GM10266 (cell line): Measurements from ENCODE around the gene ENTPD6.

ENCODE experiments used
- DNase-seq: peaks from one replicate; pipeline ENCODE4 v3.0.0; 2012; ENCODE audit errors: extremely low spot score
- CTCF ChIP-seq: IDR thresholded peaks from 2 replicates; pipeline ENCODE4 v1.5.1; 2012; ENCODE audit warnings: mild to moderate bottlenecking, low read depth; ENCODE audit not compliant: control insufficient read depth, insufficient read depth; ENCODE audit errors: missing control alignments

ENTPD6 gene

DNA sequence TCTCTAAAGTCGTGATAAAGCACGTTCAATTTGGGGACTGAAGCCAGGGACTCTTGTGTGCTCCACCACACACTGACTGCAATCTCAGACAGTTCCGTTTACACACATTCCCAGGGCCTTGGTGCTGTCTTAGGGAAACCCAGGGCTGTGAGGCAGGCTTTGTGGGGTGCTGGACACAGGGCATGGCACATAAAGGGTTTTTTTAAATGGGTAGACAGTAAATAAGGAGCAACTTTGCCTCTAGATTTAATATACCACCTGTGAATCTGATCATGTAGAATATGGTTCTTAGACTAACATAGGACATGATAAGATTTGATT is 2.3 kb downstream of the ENTPD6 start:
- TF ChIP-seq CTCF, result no peak
- DNase-seq, result no peak

GRCh38 chr20:25198663-25199383 is 3.3 kb downstream of the ENTPD6 start:
- no peak for DNase-seq
- TF ChIP-seq CTCF, result no peak

DNA sequence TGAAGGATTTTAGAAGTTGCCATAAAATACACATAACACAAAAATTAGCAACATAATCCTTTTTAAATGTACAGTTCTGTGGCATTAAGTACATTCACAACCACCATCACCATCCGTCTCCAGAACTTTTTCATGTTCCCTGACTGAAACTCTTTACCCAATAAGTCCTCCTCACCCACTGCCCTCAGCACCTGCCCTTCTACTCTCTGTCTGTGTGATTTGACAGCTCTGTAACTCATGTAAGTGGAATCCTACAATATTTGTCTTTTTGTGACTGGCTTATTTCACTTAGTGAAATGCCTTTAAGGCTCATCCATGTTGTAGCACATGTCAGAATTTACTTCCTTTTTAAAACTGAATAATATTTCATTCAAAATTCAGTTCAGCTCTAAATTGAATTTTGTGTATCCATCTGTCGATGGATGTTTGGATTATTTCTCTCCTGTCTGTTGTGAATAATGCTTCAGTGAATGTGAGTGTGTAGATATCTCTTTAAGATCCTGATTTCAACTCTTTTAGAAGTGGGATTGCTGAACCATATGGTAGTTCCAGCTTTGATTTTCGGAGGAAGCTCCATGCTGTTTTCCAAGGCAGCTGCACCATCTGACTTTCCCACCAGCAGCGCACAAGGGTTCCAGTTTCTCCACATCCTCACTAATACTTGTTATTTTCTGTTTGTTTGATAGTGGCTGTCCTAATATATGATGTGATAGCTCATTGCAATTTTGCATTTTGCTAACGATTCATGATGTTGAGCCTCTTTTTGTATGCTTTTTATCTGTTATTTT is 4.2 kb downstream of the ENTPD6 start:
- no peak for DNase-seq

DNA sequence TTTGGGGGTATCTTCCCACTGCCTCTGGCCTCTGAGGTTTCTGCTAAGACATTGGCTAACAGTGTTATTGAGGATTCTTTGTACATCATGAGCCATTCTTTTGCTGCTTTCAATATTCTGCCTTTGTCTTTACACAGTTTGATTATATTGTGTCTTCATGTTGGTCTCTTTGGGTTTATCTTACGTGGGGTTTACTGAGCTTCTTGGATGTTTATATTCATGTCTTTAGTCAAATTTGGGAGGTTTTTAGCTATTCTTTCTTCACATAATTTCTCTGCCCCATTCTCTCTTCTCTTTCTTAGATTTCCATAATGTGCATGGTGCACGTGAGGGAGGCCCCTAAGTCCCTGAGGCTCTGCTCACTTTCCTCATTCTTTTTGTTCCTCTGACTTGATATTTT is 7.6 kb downstream of the ENTPD6 start:
- TF ChIP-seq CTCF, result no peak
- no peak for DNase-seq

More for the DNA sequence above, 4.2 kb downstream of the ENTPD6 start:
- TF ChIP-seq CTCF, result no peak

DNA sequence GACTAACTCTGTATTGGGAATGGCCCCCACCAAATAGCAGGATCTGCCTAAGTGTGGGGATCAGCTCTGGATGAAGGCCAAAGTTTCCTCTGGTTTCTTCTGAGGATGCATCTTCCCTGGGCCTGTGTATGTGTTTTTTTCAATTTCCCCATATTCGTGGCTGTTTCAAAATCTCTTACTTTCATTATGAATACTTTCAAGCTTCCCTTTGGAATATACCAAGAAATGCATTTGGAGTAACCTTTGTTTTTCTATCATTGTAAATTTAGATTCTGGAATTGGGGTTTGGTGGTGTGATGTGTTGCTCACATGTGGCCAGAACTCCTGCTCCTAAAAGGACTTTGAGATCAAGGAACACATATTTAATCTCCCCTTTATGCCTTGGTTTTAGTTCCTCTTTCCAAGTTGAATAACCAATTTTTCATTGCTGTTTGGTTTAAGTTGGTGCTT is 8.4 kb downstream of the ENTPD6 start:
- DNase-seq, result no peak
- no peak for TF ChIP-seq CTCF

DNA sequence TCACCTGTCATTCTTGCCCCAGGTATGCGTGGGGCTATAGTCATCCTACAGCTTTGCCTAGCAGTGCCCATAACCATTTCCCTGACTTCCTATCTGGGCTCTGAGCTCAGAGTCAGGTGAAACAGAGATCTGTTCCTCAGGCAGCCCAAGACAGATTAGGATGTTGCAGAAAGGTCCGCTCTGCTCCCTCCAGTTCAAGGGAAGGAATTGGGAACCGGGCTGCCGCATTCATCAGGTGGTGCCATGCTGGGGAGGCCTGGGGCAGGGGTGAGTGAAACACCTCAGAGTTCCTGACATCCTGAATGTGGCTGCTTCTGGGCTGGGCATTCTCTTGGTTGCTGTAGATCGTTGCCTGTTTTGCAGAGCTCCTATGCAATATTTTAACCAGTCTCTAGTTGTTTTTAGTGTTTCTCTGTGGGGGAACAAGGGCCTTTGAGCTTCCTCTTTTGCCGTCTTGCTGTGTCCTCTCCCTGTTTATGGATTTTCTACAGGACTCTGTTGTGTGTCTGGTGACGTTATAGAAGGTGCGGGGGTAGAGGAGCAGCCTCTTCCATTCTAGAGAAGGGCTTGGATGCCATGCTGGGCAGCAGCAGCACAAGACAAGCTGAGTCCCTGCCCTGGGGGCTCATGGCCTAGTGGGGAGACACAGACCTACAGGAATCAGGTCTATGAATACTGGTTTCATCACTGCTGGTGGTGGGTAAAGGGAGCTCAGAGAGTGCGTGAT is 9.2 kb downstream of the ENTPD6 start:
- no peak for DNase-seq
- TF ChIP-seq CTCF, result no peak
